Hematopoietic multipotent progenitor cell treated with erythropoietin and hydrocortisone succinate and interleukin-3 and kit ligand, for 17 days (in vitro differentiated cells): ENCODE measurements around the gene SERPINH1.

Experiments used
- DNase-seq: peaks from one replicate; pipeline ENCODE4 v3.0.0-alpha.2; 2015; ENCODE audit warnings: low spot score

Gene SERPINH1

GRCh38 chr11:75596914-75597313 lies 34.9 kb downstream of the SERPINH1 start:
- DNase-seq = no peak

DNA sequence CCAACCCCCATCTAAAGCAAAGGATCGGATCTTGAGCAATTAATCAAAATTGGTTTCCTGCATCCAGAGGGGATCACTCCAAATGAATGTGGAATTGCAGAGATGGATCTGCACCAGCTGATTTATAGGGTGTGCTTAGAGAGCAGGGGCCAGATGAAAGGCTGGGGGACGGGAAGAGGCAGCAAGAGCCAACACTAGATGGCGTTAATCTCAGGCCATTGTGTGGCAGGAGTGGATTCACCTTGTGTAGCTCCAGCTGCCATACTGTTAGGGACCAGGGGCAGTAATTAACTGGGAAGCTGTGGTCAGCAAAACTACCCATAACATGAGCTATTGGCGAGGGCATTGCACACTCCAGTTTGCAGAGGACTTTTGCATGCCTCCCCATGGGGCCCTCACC lies 35.6 kb downstream of the SERPINH1 start:
- DNase-seq = peak; percentile 36

- no peak for DNase-seq
These were observed 36.2 kb downstream of the SERPINH1 start for GRCh38 chr11:75598264-75598663.

GRCh38 chr11:75598900-75599299 lies 36.8 kb downstream of the SERPINH1 start:
- no peak for DNase-seq

- no peak for DNase-seq
These were observed 38.3 kb downstream of the SERPINH1 start for GRCh38 chr11:75600356-75600755.

- no peak for DNase-seq
These were observed 39.4 kb downstream of the SERPINH1 start for GRCh38 chr11:75601494-75601893.

- DNase-seq = no peak
These were observed 40.9 kb downstream of the SERPINH1 start for GRCh38 chr11:75602951-75603350.

DNA sequence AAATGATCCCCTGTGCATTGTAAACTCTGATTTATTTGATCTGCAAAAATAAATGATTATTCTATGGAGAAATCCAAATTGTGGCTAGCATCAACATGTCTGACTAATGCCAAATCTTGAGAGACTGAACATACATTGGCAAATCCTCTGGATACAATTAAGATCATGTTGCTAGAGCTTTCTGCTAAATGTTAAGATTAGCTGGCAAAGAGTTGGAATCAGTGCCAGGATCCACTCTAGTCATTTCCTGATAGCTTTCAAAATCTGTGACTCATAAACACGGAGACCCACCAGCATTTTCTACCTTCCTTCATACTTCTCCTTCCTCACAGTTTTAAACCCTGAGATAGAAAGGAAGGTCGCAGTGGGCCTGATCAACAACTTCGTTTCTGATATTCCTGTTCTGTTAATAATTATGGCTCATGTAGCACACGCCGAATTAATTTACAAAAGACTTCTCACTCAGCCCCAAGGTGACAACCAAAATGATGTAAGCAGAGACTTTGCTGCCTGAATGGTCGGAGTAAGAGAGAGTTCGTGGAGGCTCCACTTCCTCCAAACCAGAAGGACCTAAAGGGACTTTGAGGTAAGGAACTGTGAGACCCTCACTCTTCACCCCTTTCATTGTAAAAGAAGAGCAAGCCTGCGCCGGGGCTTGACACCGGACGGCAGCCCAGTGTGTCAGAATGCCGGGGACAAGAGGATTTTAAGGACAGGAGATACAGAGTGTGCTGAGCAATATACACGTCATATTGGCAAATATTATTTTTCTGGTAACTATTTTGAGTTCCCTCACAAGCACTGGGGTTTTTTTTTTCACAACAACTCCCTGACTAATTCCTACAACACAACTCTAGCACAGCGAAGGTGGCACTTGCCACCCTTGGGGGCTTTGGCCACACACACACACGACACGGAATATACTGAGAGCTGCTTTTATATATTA lies 42.0 kb downstream of the SERPINH1 start:
- no peak for DNase-seq

DNA sequence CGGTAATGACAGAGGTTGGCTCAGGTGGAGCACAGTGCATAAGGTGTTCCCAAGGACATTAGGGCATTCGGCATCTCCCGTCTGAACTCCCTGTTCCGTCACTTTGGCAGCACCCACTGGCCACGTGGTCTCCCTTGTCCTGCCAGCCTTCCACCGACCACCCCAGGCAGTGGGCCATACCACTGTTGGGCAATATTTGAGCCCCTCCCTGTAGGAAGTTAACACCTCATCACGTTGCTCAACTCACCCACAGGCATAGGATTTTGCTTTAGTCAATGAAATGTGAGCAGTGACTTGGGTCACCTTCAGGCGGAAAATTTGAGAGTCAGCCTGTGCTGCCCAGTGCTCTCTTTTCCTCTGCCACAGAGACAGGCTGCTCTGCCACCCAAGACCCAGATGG lies 44.0 kb downstream of the SERPINH1 start:
- DNase-seq = no peak

DNA sequence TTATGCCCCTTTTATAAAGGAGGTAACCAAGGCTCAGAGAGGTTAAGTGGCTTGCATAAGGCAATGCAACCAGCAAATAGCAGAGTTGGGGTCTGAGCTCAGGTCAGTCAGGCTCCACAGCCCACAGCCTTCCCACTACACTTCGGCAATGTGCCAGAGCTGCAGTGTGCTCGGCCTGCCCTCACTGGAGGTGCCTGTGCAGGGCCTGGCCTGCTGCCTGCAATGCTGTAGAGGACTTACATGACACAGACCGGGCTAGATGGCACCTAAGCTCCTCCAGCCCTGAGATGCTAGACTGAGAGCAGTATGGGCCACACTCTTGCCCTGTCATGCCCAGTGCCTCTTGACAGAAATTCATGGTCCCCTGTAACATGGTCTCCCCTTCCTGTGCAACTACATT lies 49.8 kb downstream of the SERPINH1 start:
- DNase-seq = no peak

GRCh38 chr11:75615751-75616150 lies 53.7 kb downstream of the SERPINH1 start:
- no peak for DNase-seq

DNA sequence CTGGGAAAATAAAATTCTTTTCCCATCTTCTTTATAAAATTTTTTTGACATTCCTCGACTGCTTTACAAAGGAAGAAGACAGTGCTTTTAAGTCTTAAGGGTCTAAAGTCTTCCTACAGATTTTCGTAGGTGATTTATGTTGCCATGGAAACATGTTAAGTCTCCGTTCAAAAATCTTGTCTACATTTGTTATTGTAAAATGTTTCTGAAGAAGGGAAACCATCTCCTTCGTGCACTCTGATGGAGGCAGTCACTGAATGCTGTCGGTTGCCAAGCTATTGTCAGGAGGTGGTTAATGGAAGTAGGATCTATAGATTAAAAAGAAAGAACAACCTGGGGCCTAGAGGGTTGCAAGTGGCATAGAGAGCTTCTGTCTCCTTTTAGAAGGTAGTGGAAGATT lies 54.2 kb downstream of the SERPINH1 start:
- no peak for DNase-seq
